Kidney (tissue), 14 donors: ENCODE results near the gene TTC7B. TPM values are rescaled to one million over a fixed set of nuclear protein-coding genes. Genes with fewer than 3 reads are reported as not detected.

ENCODE experiments used
- DNase-seq, 5 donors: peaks; one replicate each; pipeline ENCODE4 v3.0.0-alpha.2; 2013 to 2020
- FAIRE-seq: peaks from 2 replicates; lab custom pipeline; 2012; peaks lifted over from hg19 to GRCh38; lab: Jason Lieb, UNC
- H3K27ac ChIP-seq, 2 donors: one replicate each; pipeline ENCODE4 v1.7.0; 2013; ENCODE audit warnings: low read depth in 2 of 2, low read length in 2 of 2, inconsistent platforms in 1 of 2
- H3K27me3 ChIP-seq: one replicate; pipeline ENCODE4 v1.7.1; 2013; ENCODE audit warnings: low read length, inconsistent platforms; ENCODE audit not compliant: control insufficient read depth, insufficient read depth
- H3K36me3 ChIP-seq, 3 donors: one replicate each; pipeline versions ENCODE4 v1.7.0 to v1.7.1; 2013; ENCODE audit warnings: low read length in 3 of 3, control low read depth in 1 of 3, inconsistent platforms in 1 of 3; ENCODE audit not compliant: insufficient read depth in 3 of 3, control insufficient read depth in 2 of 3
- H3K4me1 ChIP-seq, 3 donors: one replicate each; pipeline versions ENCODE4 v1.7.0 to v1.7.1; 2013; ENCODE audit warnings: low read length in 3 of 3, inconsistent platforms in 1 of 3, low read depth in 1 of 3; ENCODE audit not compliant: control insufficient read depth in 2 of 3, insufficient read depth in 2 of 3
- H3K4me3 ChIP-seq, 3 donors: one replicate each; pipeline versions ENCODE4 v1.7.0 to v1.8.1; 2013; ENCODE audit warnings: low read length in 3 of 3, control low read depth in 1 of 3, inconsistent platforms in 1 of 3
- H3K9ac ChIP-seq, 3 donors: one replicate each; pipeline versions ENCODE4 v1.7.0 to v1.7.1; 2013; ENCODE audit warnings: low read length in 3 of 3, control low read depth in 1 of 3, inconsistent platforms in 1 of 3
- H3K9me3 ChIP-seq, 3 donors: one replicate each; pipeline versions ENCODE4 v1.7.0 to v1.7.1; 2013; ENCODE audit warnings: low read length in 3 of 3, control low read depth in 1 of 3, inconsistent platforms in 1 of 3; ENCODE audit not compliant: control insufficient read depth in 2 of 3, insufficient read depth in 1 of 3
- CTCF ChIP-seq: IDR thresholded peaks from 3 replicates; pipeline ENCODE4 v1.5.1; 2012; ENCODE audit warnings: mild to moderate bottlenecking, moderate library complexity, borderline replicate concordance; ENCODE audit not compliant: insufficient read depth; ENCODE audit errors: extremely low read depth
- intact Hi-C: fragments of 100-400 bp; cut with DNase I; formaldehyde crosslinking; loops from one replicate; pipeline ENCODE4 v1.11.1; 2022
- polyA plus RNA-seq: library from polyadenylated mRNA; stranded (reverse); fragments of 350-450 nt; fragmentation: Illumina TruSeq; extraction: RNeasy Lipid Tissue Mini Kit (QIAGEN cat#74804); gene quantifications from one replicate; pipeline ENCODE4 v1.2.3, GENCODE V29; 2014; ENCODE audit warnings: low read depth, low replicate concordance; ENCODE audit not compliant: insufficient read depth
- total RNA-seq: library from RNA; stranded (reverse); fragmentation: NEBNext Ultra II Directional; extraction: Animal tissue kit (Norgen Biotek cat#: 25700); gene quantifications from one replicate; pipeline ENCODE4 v1.2.1, GENCODE V29; 2021
- donor health status: control.
- donor health status: control.
- donor health status: control.
- donor health status: control.
- donor health status: control.
- donor health status: DM: yes; HTN: yes; CAD: no.
- donor health status: Normal renal cell carcinoma (clear cell type).

Gene TTC7B
- total and polyA plus RNA-seq, 2 donors from 2014 or later, result 23.4 to 48.3 TPM

- no peaks in the 10 kb centered on the region for H3K27me3 ChIP-seq
- no peak overlapping the region for H3K27ac ChIP-seq
- FAIRE-seq (no peak), DNase-seq (no peak)
- no peak for TF ChIP-seq CTCF
- H3K36me3 ChIP-seq, result peaks cover 0 to 2% (median 0%) of the 10 kb centered on the region in 3 donors
- no peak overlapping the region for H3K9ac ChIP-seq
- H3K4me3 ChIP-seq, result no peak overlapping the region
- H3K4me1 ChIP-seq, result peaks cover 0 to 2% (median 0%) of the 10 kb centered on the region in 3 donors
- intact Hi-C loops, result no loop called here
- H3K9me3 ChIP-seq, result no peaks in the 10 kb centered on the region
Observed at GRCh38 chr14:90614696-90615516, 201.3 kb downstream of the TTC7B start.

GRCh38 chr14:90613997-90614396, 202.2 kb downstream of the TTC7B start:
- no peak for FAIRE-seq
- no peak for TF ChIP-seq CTCF
- no peak for DNase-seq
- no peaks in the 10 kb centered on the region for H3K27me3 ChIP-seq
- H3K9me3 ChIP-seq, result no peaks in the 10 kb centered on the region
- no peaks in the 10 kb centered on the region for H3K36me3 ChIP-seq
- H3K27ac ChIP-seq, result no peak overlapping the region
- no peak overlapping the region for H3K9ac ChIP-seq
- H3K4me1 ChIP-seq, result peaks cover 0 to 2% (median 0%) of the 10 kb centered on the region in 3 donors
- intact Hi-C loops, result no loop called here
- no peak overlapping the region for H3K4me3 ChIP-seq

- no peak overlapping the region for H3K27ac ChIP-seq
- no peaks in the 10 kb centered on the region for H3K27me3 ChIP-seq
- H3K4me1 ChIP-seq, result peaks cover 0 to 2% (median 0%) of the 10 kb centered on the region in 3 donors
- no peak overlapping the region for H3K4me3 ChIP-seq
- H3K9ac ChIP-seq, result no peak overlapping the region
- no peak for TF ChIP-seq CTCF
- FAIRE-seq (no peak), DNase-seq (no peak)
- intact Hi-C loops, result no loop called here
- H3K36me3 ChIP-seq, result no peaks in the 10 kb centered on the region
- no peaks in the 10 kb centered on the region for H3K9me3 ChIP-seq
Observed at GRCh38 chr14:90613453-90613852, 202.8 kb downstream of the TTC7B start.
